ENCODE data around the gene APBA2.

DNA sequence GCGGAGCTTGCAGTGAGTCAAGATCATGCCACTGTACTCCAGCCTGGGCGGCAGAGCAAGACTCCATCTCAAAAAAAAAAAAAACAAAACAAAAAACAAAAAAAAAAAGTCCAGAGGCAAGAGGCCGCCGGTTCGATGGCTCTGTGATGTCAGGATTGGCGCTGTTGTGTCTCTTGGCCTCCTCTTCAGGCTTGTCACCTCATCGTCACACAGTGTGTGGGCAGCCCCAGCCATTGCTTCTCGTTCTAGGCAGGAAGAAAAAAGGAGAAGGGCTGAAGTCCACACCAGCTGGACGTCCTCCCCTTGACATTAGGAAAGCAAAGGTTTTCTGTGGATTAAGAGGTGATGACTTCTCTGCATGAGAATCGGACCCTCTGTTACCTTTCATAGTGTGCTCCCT lies 192.8 kb downstream of the APBA2 start:
- TF ChIP-seq, protein P1, sequence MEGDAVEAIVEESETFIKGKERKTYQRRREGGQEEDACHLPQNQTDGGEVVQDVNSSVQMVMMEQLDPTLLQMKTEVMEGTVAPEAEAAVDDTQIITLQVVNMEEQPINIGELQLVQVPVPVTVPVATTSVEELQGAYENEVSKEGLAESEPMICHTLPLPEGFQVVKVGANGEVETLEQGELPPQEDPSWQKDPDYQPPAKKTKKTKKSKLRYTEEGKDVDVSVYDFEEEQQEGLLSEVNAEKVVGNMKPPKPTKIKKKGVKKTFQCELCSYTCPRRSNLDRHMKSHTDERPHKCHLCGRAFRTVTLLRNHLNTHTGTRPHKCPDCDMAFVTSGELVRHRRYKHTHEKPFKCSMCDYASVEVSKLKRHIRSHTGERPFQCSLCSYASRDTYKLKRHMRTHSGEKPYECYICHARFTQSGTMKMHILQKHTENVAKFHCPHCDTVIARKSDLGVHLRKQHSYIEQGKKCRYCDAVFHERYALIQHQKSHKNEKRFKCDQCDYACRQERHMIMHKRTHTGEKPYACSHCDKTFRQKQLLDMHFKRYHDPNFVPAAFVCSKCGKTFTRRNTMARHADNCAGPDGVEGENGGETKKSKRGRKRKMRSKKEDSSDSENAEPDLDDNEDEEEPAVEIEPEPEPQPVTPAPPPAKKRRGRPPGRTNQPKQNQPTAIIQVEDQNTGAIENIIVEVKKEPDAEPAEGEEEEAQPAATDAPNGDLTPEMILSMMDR (IDR thresholded peaks at IDR 0.05) = no peak
- no peak for TF ChIP-seq POLR2A (IDR thresholded peaks at IDR 0.05)
